Erythroblast (primary cell): ENCODE results near the gene TENM4.

ENCODE experiments used
- GATA1 ChIP-seq: IDR thresholded peaks from 2 replicates; pipeline ENCODE4 v1.6.1; 2011; ENCODE audit warnings: low read depth, mild to moderate bottlenecking, control low read depth, low read length, moderate library complexity
- POLR2A ChIP-seq: IDR thresholded peaks from 2 replicates; pipeline ENCODE4 v1.6.1; 2011; ENCODE audit warnings: mild to moderate bottlenecking, low read length

GRCh38 chr11:79100093-79100910, 340.5 kb downstream of the TENM4 start:
- no peak for TF ChIP-seq POLR2A
- TF ChIP-seq GATA1 = no peak
